Measurements from ENCODE around the gene SLC25A39. TPM values are rescaled to one million over a fixed set of nuclear protein-coding genes. Genes with fewer than 3 reads are reported as not detected.
"Not testable (repeated sequence)": the region's sequence is repeated elsewhere in the genome, so short reads cannot be mapped to it uniquely, and the experiment has no call there.

The SLC25A39 gene
- total RNA-seq = 100 to 1,000 TPM; 115 to 267 TPM

- no peaks in the 10 kb centered on the region for H3K36me3 ChIP-seq
- intact Hi-C loops (cut with DNase I) = loop anchor here (5.0 kb wide), 1 partner anchor 112 kb away; no protein-coding TSS in a partner anchor
- no peak for TF ChIP-seq CTCF (IDR thresholded peaks at IDR 0.05)
- H3K9ac ChIP-seq (ENCODE audit: low read depth in 2 of 2, low read length in 2 of 2) = peak within 1 kb of the TSS; percentile 93 to 94
- H3K4me3 ChIP-seq = peak within 1 kb of the TSS; percentile 94
- peak within 1 kb of the TSS; percentile 98 for H3K27ac ChIP-seq
- H3K27me3 ChIP-seq = no peaks in the 10 kb centered on the region
- peak; percentile 95 for DNase-seq
- H3K4me1 ChIP-seq = peaks cover 5% of the 10 kb centered on the region
- no peaks in the 10 kb centered on the region for H3K9me3 ChIP-seq
Measured at GRCh38 chr17:44324571-44325275, at the start of gene SLC25A39. Gene SLC25A39 (minus strand): TSS chr17:44324823. CDS start chr17:44323562, 1,261 bp downstream.

GRCh38 chr17:44372036-44372435, 47.4 kb upstream of the SLC25A39 start:
- no peak overlapping the region for H3K4me3 ChIP-seq
- DNase-seq = no peak
- H3K9me3 ChIP-seq = no peaks in the 10 kb centered on the region
- no peak overlapping the region for H3K27ac ChIP-seq
- H3K9ac ChIP-seq (ENCODE audit: low read depth in 2 of 2, low read length in 2 of 2) = no peak overlapping the region
- no peak for TF ChIP-seq CTCF (IDR thresholded peaks at IDR 0.05)
- no peaks in the 10 kb centered on the region for H3K4me1 ChIP-seq
- intact Hi-C loops (cut with DNase I) = no loop called here
- no peaks in the 10 kb centered on the region for H3K36me3 ChIP-seq
- no peaks in the 10 kb centered on the region for H3K27me3 ChIP-seq

- H3K27ac ChIP-seq; intact Hi-C loops (cut with DNase I); H3K9ac ChIP-seq (ENCODE audit: low read depth in 2 of 2, low read length in 2 of 2); H3K9me3 ChIP-seq; H3K4me3 ChIP-seq; H3K4me1 ChIP-seq; DNase-seq; H3K36me3 ChIP-seq; H3K27me3 ChIP-seq: not testable (repeated sequence)
Measured at GRCh38 chr17:44369414-44370023, 44.9 kb upstream of the SLC25A39 start.

- H3K4me3 ChIP-seq; H3K27me3 ChIP-seq; H3K9me3 ChIP-seq; H3K4me1 ChIP-seq; H3K9ac ChIP-seq (ENCODE audit: low read depth in 2 of 2, low read length in 2 of 2); H3K36me3 ChIP-seq; intact Hi-C loops (cut with DNase I); DNase-seq; H3K27ac ChIP-seq: not testable (repeated sequence)
Measured at GRCh38 chr17:44368391-44369243, 44.0 kb upstream of the SLC25A39 start.

- Histone ChIP-seq H3K9ac (ENCODE audit: low read depth in 2 of 2, low read length in 2 of 2) (no peak overlapping the region), H3K36me3 (no peaks in the 10 kb centered on the region), H3K27ac (no peak overlapping the region), H3K4me1 (no peaks in the 10 kb centered on the region), H3K4me3 (no peak overlapping the region), H3K9me3 (no peaks in the 10 kb centered on the region), H3K27me3 (peaks cover 7% of the 10 kb centered on the region)
- no peak for TF ChIP-seq CTCF (IDR thresholded peaks at IDR 0.05)
- DNase-seq = no peak
- intact Hi-C loops (cut with DNase I) = no loop called here
Measured at GRCh38 chr17:44367231-44367979, 42.8 kb upstream of the SLC25A39 start.

GRCh38 chr17:44365051-44365450, 40.4 kb upstream of the SLC25A39 start:
- intact Hi-C loops (cut with DNase I); H3K36me3 ChIP-seq; H3K4me1 ChIP-seq; H3K27ac ChIP-seq; H3K9me3 ChIP-seq; DNase-seq; H3K4me3 ChIP-seq; H3K9ac ChIP-seq (ENCODE audit: low read depth in 2 of 2, low read length in 2 of 2): not testable (repeated sequence)
- H3K27me3 ChIP-seq = peaks cover 12% of the 10 kb centered on the region

All from colonic mucosa (tissue), 4 donors.